Effector memory CD4-positive, alpha-beta T cell (primary cell): ENCODE results near the gene SEC61A2.
"Not testable (repeated sequence)": the region's sequence is repeated elsewhere in the genome, so short reads cannot be mapped to it uniquely, and the experiment has no call there.

Experiments used
- DNase-seq, 3 donors: peaks; one replicate each; pipeline ENCODE4 v3.0.0-alpha.2; 2020
- H3K27ac ChIP-seq: 2 replicates; pipeline ENCODE4 v1.7.0; 2013; ENCODE audit warnings: mild to moderate bottlenecking, low read length, moderate library complexity; ENCODE audit not compliant: insufficient read depth, poor library complexity, severe bottlenecking
- H3K27me3 ChIP-seq: replicated peaks from 2 replicates; pipeline ENCODE4 v1.7.0; 2013; ENCODE audit warnings: mild to moderate bottlenecking, low read length; ENCODE audit not compliant: insufficient read depth, control insufficient read depth, poor library complexity, severe bottlenecking
- H3K36me3 ChIP-seq: 2 replicates; pipeline ENCODE4 v1.7.0; 2013; ENCODE audit warnings: mild to moderate bottlenecking, low read length, moderate library complexity; ENCODE audit not compliant: control insufficient read depth, insufficient read depth
- H3K4me1 ChIP-seq: 2 replicates; pipeline ENCODE4 v1.7.0; 2013; ENCODE audit warnings: low read length, mild to moderate bottlenecking; ENCODE audit not compliant: control insufficient read depth, insufficient read depth, poor library complexity, severe bottlenecking
- H3K4me3 ChIP-seq: 2 replicates; pipeline ENCODE4 v1.7.0; 2013; ENCODE audit warnings: low read length, low read depth, mild to moderate bottlenecking; ENCODE audit not compliant: insufficient read depth, poor library complexity, severe bottlenecking
- H3K9me3 ChIP-seq: 2 replicates; pipeline ENCODE4 v1.7.0; 2013; ENCODE audit warnings: mild to moderate bottlenecking, low read length, moderate library complexity; ENCODE audit not compliant: control insufficient read depth

The SEC61A2 gene

GRCh38 chr10:12156367-12157123 lies 27.1 kb downstream of the SEC61A2 start:
- Histone ChIP-seq H3K4me3 (no peak overlapping the region), H3K36me3 (peaks cover 19% of the 10 kb centered on the region), H3K27me3 (no peaks in the 10 kb centered on the region), H3K9me3 (no peaks in the 10 kb centered on the region), H3K4me1 (no peaks in the 10 kb centered on the region), H3K27ac (no peak overlapping the region)
- no peak for DNase-seq

GRCh38 chr10:12158111-12158510 lies 28.6 kb downstream of the SEC61A2 start:
- H3K27me3 ChIP-seq: no peaks in the 10 kb centered on the region
- H3K4me3 ChIP-seq: no peak overlapping the region
- no peak for DNase-seq
- H3K27ac ChIP-seq: no peak overlapping the region
- no peaks in the 10 kb centered on the region for H3K4me1 ChIP-seq
- peaks cover 31% of the 10 kb centered on the region for H3K36me3 ChIP-seq
- H3K9me3 ChIP-seq: no peaks in the 10 kb centered on the region

GRCh38 chr10:12160664-12161063 lies 31.2 kb downstream of the SEC61A2 start:
- peaks cover 40% of the 10 kb centered on the region for H3K36me3 ChIP-seq
- no peaks in the 10 kb centered on the region for H3K4me1 ChIP-seq
- no peaks in the 10 kb centered on the region for H3K27me3 ChIP-seq
- H3K27ac ChIP-seq: no peak overlapping the region
- H3K4me3 ChIP-seq: no peak overlapping the region
- DNase-seq: no peak
- no peaks in the 10 kb centered on the region for H3K9me3 ChIP-seq

GRCh38 chr10:12162927-12163326 lies 33.5 kb downstream of the SEC61A2 start:
- H3K4me3 ChIP-seq: no peak overlapping the region
- H3K27ac ChIP-seq: no peak overlapping the region
- H3K27me3 ChIP-seq: no peaks in the 10 kb centered on the region
- H3K4me1 ChIP-seq: no peaks in the 10 kb centered on the region
- peaks cover 51% of the 10 kb centered on the region for H3K36me3 ChIP-seq
- no peaks in the 10 kb centered on the region for H3K9me3 ChIP-seq
- DNase-seq: no peak

DNA sequence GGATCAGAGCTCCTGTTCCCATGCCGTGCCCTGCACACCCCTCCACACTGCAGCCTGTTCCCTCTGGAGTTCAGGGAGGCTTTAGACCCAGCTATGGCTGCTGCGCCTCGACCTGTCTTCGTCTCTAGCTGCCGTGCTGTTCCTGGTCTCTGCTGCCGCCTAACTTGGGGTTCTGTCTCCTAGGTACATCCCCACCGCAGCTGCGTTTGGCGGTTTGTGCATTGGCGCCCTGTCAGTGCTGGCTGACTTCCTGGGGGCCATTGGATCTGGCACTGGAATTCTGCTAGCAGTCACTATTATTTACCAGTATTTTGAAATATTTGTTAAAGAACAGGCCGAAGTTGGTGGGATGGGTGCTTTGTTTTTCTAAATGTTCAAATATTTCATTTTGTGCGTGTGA lies 34.6 kb downstream of the SEC61A2 start:
- Histone ChIP-seq H3K27me3 (no peaks in the 10 kb centered on the region), H3K9me3 (no peaks in the 10 kb centered on the region), H3K27ac (no peak overlapping the region), H3K4me3 (no peak overlapping the region), H3K36me3 (peaks cover 56% of the 10 kb centered on the region), H3K4me1 (no peaks in the 10 kb centered on the region)
- DNase-seq: no peak

DNA sequence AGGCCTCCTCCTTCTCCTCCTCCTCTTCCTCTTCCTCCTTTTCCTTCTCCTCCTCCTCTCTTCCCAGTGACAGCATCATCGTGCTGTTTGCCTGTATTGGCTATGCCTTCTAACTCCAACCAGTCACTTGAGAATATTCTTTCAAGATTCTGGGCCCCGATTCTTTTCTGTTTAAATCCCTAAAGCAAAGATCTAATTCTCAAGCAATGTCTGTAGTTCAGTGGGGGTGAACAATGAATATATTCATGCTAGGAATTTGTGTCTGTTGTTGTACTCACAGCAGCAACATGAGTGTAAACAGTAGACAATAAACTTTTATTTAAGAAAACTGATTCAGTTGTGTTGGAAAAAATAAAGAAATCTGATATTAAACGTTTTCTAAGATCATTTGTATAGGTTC lies 35.6 kb downstream of the SEC61A2 start:
- Histone ChIP-seq H3K9me3 (no peaks in the 10 kb centered on the region), H3K4me3 (no peak overlapping the region), H3K4me1 (no peaks in the 10 kb centered on the region), H3K27me3 (no peaks in the 10 kb centered on the region), H3K36me3 (peaks cover 63% of the 10 kb centered on the region), H3K27ac (no peak overlapping the region)
- DNase-seq: no peak

GRCh38 chr10:12165999-12166775 lies 36.7 kb downstream of the SEC61A2 start:
- H3K27ac ChIP-seq: no peak overlapping the region
- peaks cover 65% of the 10 kb centered on the region for H3K36me3 ChIP-seq
- DNase-seq: no peak
- no peaks in the 10 kb centered on the region for H3K4me1 ChIP-seq
- no peaks in the 10 kb centered on the region for H3K9me3 ChIP-seq
- no peak overlapping the region for H3K4me3 ChIP-seq
- H3K27me3 ChIP-seq: no peaks in the 10 kb centered on the region

GRCh38 chr10:12171512-12171911 lies 42.0 kb downstream of the SEC61A2 start:
- not testable (repeated sequence) for H3K4me1 ChIP-seq, H3K4me3 ChIP-seq, H3K27ac ChIP-seq, H3K27me3 ChIP-seq, DNase-seq, H3K9me3 ChIP-seq
- H3K36me3 ChIP-seq: peaks cover 49% of the 10 kb centered on the region

DNA sequence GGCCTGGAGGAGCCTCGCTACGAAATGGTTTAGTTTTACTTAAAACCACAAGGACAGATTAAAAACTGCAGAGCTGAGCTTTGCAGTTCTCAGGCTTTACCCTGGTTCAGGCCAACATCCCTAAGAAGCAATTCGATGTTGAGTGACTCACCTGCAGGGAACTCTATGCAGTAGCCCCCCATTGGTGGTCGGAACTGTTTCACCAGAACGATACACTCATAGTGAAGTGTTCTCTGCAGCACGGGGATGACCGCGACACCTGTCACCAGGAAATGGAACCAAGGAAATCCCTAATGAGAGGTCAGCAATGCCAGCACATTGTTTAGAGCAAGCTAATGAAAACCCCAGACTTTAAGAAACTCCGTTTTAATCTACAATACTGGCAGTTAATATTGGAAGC lies 48.2 kb downstream of the SEC61A2 start:
- H3K4me3 ChIP-seq: no peak overlapping the region
- DNase-seq: no peak
- H3K27me3 ChIP-seq: no peaks in the 10 kb centered on the region
- H3K4me1 ChIP-seq: peaks cover 7% of the 10 kb centered on the region
- H3K9me3 ChIP-seq: no peaks in the 10 kb centered on the region
- peaks cover 19% of the 10 kb centered on the region for H3K36me3 ChIP-seq
- no peak overlapping the region for H3K27ac ChIP-seq

DNA sequence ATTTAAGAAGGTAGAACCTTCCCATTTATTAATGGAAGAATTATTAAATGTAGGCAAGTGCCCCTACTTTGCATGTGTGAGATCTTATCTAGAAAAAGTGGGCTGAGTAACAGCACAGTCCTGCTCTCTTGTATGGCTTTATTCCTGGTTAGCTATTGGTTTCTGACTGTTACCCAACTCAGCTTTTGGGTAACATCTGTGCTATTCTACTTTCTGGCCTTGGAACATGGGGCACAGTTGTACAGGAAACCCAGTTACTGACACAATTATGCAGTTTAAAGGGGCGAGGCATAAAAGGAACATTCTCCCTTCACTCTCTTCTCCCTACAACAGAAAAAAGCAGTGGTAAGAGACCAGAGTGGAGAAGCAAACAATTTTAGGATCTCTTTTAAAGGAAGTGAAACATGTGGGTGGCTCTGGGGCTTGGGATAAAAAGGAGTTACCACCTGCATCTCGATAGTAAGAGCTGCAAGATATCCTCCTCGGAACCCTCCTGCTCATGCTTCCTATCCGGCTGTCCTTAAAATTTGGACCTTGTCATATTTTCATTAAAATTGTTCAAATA lies 50.2 kb downstream of the SEC61A2 start:
- H3K27me3 ChIP-seq: no peaks in the 10 kb centered on the region
- peaks cover 7% of the 10 kb centered on the region for H3K4me1 ChIP-seq
- no peaks in the 10 kb centered on the region for H3K9me3 ChIP-seq
- H3K27ac ChIP-seq: no peak overlapping the region
- H3K4me3 ChIP-seq: no peak overlapping the region
- DNase-seq: no peak
- H3K36me3 ChIP-seq: peaks cover 11% of the 10 kb centered on the region
